D721Med (cell line): ENCODE measurements around the gene MIF4GD.

Source experiments
- DNase-seq: peaks from one replicate; pipeline ENCODE4 v3.0.0; 2011; ENCODE audit warnings: low spot score; ENCODE audit not compliant: insufficient read length
- FAIRE-seq: peaks from 2 replicates; lab custom pipeline; 2011; peaks lifted over from hg19 to GRCh38; lab: Jason Lieb, UNC
- TF ChIP-seq, protein P1 (sequence below): IDR thresholded peaks from 2 replicates; pipeline ENCODE4 v1.5.1; 2012; ENCODE audit warnings: mild to moderate bottlenecking, control low read depth; ENCODE audit not compliant: insufficient read depth; ENCODE audit errors: missing control alignments

Gene MIF4GD

GRCh38 chr17:75315541-75316243, 44.7 kb upstream of the MIF4GD start:
- DNase-seq = no peak
- TF ChIP-seq, protein P1, sequence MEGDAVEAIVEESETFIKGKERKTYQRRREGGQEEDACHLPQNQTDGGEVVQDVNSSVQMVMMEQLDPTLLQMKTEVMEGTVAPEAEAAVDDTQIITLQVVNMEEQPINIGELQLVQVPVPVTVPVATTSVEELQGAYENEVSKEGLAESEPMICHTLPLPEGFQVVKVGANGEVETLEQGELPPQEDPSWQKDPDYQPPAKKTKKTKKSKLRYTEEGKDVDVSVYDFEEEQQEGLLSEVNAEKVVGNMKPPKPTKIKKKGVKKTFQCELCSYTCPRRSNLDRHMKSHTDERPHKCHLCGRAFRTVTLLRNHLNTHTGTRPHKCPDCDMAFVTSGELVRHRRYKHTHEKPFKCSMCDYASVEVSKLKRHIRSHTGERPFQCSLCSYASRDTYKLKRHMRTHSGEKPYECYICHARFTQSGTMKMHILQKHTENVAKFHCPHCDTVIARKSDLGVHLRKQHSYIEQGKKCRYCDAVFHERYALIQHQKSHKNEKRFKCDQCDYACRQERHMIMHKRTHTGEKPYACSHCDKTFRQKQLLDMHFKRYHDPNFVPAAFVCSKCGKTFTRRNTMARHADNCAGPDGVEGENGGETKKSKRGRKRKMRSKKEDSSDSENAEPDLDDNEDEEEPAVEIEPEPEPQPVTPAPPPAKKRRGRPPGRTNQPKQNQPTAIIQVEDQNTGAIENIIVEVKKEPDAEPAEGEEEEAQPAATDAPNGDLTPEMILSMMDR = no peak
- no peak for FAIRE-seq

DNA sequence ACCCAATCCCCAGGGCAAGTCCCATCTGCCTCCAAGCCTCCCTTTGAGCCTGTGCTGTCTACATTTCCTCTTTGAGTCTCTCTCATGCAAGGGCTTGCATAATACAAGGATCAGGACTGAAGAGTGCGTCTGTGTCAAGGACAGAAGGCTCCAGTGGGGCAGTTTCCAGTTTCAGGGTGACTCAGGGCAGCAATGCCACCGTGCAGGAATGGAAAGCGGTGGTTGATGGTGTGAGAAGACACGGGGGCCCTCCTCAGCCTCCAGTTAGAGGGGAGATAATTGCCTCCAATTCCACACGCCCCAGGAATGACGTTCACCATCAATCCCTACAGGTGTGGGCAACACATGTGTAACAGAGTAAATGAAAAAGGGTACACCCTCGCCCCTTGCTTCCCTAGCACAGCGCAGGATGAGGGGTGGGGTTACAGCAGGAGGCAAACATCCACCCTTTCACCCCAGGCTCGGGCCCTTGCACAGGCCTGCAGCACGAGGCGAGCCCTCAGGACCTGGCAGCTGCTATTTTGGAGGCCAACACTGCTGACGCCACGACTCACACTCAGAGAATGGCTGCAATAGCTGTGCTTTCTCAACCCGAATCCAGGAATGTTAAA, 43.0 kb upstream of the MIF4GD start:
- no peak for DNase-seq
- no peak for FAIRE-seq
- TF ChIP-seq, protein P1 = no peak

DNA sequence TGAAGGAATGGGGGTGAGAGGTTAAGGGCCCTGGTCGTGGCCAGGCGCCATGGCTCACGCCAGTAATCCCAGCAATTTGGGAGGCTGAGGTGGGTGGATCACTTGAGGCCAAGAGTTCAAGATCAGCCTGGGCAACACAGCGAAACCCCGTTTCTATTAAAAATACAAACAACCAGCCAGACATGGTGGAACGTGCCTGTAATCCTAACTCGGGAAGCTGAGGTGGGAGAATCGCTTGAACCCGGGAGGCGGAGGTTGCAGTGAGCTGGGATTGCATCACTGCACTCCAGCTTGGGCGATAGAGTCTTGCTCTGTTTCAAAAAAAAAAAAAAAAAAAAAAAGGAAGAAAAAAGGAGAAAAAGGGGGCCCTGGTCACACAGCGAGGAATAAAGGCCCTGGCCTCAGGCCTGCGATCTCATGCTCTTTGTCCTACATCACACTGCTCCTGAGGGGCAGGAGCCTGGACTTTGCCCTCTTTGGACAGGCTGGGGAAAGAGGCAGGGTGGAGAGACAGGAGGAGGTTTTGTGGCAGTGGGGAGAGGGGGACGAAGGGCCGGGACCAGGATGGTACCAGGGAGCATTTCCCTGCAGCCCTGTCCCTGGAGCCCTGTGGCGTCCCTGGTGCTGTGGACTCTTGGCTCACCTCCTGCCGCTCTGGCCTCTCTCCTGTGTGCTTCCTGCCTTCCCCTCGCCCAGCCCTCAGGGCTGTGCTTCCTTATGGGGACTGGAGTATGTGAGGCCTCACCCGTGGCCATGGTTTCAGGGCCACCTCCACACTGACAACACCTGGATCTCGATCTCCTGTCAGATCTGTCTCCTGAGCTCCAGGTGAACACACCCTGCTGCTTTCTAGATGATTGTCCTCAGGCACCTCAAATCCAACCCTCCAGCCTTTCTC, 38.0 kb upstream of the MIF4GD start:
- no peak for FAIRE-seq
- TF ChIP-seq, protein P1 = no peak
- no peak for DNase-seq

- TF ChIP-seq, protein P1 = no peak
- FAIRE-seq = no peak
- DNase-seq = no peak
Observed at GRCh38 chr17:75307957-75308731, 37.1 kb upstream of the MIF4GD start.

DNA sequence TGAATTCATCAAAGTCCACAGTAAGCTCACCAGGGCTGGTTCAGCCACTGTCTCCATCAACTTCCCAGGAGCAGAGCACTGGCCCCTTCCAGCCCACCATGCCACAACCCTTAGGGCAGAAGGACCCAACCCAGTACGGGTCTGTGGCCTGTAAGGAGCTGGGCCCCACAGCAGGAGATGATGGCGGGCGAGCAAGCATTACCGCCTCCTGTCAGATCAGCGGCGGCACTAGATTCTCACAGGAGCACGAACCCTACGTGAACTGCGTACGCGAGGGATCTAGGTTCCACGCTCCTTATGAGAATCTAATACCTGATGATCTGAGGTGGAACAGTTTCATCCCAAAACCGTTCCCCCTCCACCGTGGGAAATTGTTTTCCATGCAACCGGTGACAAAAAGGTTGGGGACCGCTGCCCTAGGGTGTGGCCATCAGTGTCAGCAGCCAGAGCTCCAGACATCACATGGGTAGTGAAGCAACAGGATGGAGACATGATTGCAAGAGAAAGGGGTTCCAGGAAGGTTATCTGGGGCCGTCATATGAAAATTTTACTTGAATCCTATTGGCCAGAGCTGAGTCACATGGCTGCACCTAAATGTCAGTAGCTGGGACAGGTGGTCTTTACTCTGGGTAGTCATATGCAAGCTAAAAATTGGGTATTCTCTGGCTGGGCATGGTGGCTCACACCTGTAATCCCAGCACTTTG, 30.6 kb upstream of the MIF4GD start:
- FAIRE-seq (no peak), DNase-seq (no peak)
- TF ChIP-seq, protein P1 = no peak

- no peak for DNase-seq
- TF ChIP-seq, protein P1 = no peak
- no peak for FAIRE-seq
Observed at GRCh38 chr17:75301049-75301448, 30.0 kb upstream of the MIF4GD start.
